ENCODE data around the gene PLOD1. TPM values are rescaled to one million over a fixed set of nuclear protein-coding genes. Genes with fewer than 3 reads are reported as not detected.
"Not testable (repeated sequence)": the region's sequence is repeated elsewhere in the genome, so short reads cannot be mapped to it uniquely, and the experiment has no call there.

The PLOD1 gene
- total and polyA plus RNA-seq, 2 donors = 93.9 to 97.5 TPM

DNA sequence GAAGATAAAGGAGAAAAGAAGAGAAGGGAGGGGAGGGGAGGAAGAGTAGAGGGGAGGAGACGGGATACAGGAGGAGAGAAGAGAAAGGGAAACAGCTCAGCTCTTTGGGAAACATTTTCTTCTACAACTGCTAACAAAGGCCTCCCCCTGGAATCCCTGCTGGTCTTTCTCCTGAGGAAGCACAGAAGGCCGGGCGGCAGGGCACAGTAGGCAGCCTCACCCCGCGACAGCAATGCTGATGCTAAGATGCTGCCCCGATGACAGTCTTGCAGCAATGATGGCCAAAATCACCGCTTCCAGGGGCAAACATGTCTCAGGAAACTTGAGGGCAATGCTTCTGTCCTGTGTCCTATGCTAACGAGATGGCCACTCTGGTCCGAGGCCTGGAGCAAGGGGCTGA, 13.5 kb upstream of the PLOD1 start:
- H3K4me3 ChIP-seq (ENCODE audit: low read depth, low read length) = no peak overlapping the region
- H3K4me1 ChIP-seq (ENCODE audit: insufficient read depth) = no peaks in the 10 kb centered on the region

DNA sequence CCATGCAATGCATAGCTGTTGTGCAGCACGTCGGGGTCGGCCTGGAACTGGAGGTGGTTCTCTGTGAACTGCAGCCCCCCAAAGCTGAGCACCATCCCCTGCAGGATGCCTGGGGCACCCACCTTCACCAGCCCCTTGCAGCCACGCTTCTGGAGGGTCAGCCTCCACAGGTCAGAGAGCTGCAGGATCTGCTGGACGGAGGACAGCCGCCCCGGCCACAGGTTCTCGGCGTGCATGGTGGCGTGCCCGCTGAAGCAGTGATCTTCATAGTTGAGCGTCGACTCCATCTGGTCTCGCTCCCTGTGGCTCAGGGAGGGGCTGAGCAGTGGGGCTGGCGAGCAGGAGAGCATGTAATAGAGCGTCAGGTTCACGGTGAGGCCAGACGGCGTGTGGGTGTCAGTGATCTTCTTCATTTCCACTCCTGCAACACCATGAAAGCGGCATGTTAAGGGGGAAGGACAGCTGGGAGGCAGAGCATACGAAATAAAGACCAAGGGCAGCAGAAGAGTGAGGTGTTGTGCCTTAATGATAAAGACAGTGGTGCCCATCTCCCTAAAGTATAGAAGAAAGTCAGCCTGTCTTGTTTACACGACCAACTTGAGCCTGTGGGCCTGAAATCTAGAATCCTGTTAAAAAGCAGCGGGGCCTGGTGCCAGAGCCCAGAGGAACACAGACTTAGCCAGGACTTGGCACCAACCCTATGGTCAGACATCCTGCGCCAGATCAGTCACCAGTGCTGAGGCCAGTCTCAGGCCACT, 11.3 kb upstream of the PLOD1 start:
- no peak overlapping the region for H3K4me3 ChIP-seq (ENCODE audit: low read depth, low read length)
- H3K36me3 ChIP-seq (ENCODE audit: insufficient read depth) = no peaks in the 10 kb centered on the region
- DNase-seq (ENCODE audit: extremely low spot score) = no peak
- H3K27ac ChIP-seq (ENCODE audit: low read depth) = no peak overlapping the region
- WGBS = 85% methylated on average over 24 of the region's 24 CpGs
- no peaks in the 10 kb centered on the region for H3K4me1 ChIP-seq (ENCODE audit: insufficient read depth)

More for the DNA sequence above, 13.5 kb upstream of the PLOD1 start:
- no peak for DNase-seq (ENCODE audit: extremely low spot score)
- H3K27ac ChIP-seq (ENCODE audit: low read depth) = no peak overlapping the region
- H3K36me3 ChIP-seq (ENCODE audit: insufficient read depth) = no peaks in the 10 kb centered on the region
- WGBS = 85% methylated on average over 9 of the region's 9 CpGs

DNA sequence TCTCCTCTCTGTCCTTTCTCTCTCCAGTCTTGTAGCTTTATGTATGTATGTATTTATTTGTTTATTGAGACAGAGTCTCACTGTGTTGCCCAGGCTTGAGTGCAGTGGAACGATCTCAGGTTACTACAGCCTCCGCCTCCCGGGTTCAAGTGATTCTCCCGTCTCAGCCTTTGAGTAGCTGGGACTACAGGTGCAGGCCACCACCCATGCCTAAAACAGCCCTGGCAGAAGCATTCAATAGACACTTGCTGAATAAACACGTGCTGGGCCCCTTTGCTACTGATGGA, 10.7 kb upstream of the PLOD1 start:
- 74% methylated on average over 5 of the region's 5 CpGs for WGBS
- Histone ChIP-seq H3K36me3 (ENCODE audit: insufficient read depth) (no peaks in the 10 kb centered on the region), H3K27ac (ENCODE audit: low read depth) (no peak overlapping the region), H3K4me1 (ENCODE audit: insufficient read depth) (no peaks in the 10 kb centered on the region), H3K4me3 (ENCODE audit: low read depth, low read length) (no peak overlapping the region)
- no peak for DNase-seq (ENCODE audit: extremely low spot score)

DNA sequence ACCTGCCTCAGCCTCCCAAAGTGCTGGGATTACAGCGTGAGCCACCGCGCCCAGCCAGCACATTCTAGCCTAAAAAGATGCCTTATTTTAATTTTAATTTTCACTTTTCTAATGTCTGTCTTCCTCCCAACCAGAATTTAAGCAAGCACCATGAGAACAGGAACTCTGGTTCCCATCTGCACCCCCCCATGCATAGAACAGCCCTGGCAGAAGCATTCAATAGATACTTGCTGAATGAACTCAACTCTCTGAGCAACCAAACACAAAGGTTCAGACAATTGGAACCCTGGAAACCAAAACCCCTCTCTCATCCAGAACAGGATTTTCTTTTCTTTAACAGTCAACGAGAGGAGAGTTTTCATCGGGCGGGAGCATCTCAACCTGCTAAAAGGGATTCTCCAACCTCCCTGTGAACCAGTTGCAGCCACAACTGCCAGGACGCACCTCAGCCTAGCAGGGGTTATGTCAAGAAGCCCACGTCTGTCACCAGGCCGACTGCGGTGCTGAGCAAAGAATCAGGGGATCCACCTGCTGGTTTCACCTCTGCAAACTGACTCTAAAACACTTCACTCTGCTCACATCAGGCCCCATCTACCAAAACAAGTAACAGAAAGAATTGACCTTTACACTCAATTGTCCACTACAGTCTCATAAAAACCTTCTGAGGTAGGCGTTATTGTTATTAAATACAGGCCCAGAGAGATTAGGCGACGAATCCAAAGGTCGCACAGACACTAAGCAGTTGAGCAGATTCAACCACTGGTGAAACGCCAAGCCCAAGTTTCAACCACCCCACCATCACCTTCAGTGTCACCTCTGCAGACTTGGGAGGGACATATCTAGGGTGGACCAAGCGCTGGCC, 10.0 kb upstream of the PLOD1 start:
- WGBS = 60% methylated on average over 16 of the region's 16 CpGs
- Histone ChIP-seq H3K4me3 (ENCODE audit: low read depth, low read length) (peak overlapping the region; percentile 99), H3K36me3 (ENCODE audit: insufficient read depth) (no peaks in the 10 kb centered on the region), H3K4me1 (ENCODE audit: insufficient read depth) (no peaks in the 10 kb centered on the region), H3K27ac (ENCODE audit: low read depth) (no peak overlapping the region)
- DNase-seq (ENCODE audit: extremely low spot score) = no peak

DNA sequence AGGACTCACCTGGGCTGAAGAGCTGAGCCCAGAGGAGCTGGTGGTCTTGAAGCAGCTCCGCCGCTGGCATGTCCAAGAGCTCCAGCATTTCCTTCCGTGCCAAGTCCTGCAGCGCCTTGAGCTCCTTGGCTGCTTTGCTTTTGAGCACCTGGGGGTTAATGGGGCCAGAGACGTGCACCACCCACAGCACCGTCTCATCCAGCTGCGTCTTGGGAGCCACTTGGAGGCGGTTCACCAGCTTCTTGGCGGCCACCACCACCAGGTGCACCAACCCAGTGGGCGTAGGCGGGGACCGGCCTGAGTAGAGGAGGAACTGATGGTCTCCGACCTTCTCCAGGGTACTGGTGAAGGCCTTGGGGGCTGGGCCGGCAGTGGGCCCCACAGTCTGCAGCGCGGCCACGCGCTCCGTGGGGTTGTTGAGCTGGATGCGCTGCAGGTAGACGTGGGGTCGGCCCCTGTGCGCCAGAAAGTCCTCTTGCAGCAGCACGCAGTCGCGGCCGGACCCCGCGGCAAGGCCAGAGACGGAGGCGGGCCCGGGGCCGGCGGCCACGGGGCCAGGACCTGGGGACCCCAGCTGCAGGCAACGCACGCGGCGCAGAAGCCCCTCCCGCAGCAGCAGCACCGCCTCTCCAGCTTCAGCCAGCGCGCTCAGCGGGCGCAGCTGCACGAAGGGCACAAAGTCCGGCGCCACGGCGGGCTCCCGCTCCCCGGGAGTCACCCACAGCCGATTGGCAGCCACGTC, 9.2 kb upstream of the PLOD1 start:
- H3K36me3 ChIP-seq (ENCODE audit: insufficient read depth); H3K4me1 ChIP-seq (ENCODE audit: insufficient read depth); H3K27ac ChIP-seq (ENCODE audit: low read depth); DNase-seq (ENCODE audit: extremely low spot score): not testable (repeated sequence)
- 7% methylated on average over 42 of the region's 54 CpGs for WGBS
- H3K4me3 ChIP-seq (ENCODE audit: low read depth, low read length) = peak overlapping the region; percentile 99

DNA sequence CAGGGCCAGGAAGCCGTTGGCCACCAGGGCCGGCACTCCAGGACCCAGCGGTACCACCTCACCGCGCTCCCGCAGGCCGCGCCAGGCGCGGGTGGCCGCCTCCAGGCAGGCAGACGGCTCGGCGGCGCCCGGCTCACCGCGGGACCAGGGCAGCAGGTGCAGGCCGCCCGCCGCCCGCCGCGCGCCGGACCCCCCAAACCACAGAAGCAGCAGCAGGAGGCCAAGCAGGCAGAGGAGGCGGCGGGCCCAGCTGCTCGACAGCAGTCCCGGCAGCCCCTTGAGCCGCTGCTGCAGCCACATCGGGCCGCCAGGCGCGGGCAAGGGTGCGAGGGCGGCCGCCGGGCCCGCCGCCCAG, 8.6 kb upstream of the PLOD1 start:
- Histone ChIP-seq H3K27ac (ENCODE audit: low read depth) (no peak overlapping the region), H3K4me1 (ENCODE audit: insufficient read depth) (no peaks in the 10 kb centered on the region), H3K36me3 (ENCODE audit: insufficient read depth) (no peaks in the 10 kb centered on the region), H3K4me3 (ENCODE audit: low read depth, low read length) (peak overlapping the region; percentile 99)
- no peak for DNase-seq (ENCODE audit: extremely low spot score)
- under 1% methylated on average over 41 of the region's 41 CpGs for WGBS

DNA sequence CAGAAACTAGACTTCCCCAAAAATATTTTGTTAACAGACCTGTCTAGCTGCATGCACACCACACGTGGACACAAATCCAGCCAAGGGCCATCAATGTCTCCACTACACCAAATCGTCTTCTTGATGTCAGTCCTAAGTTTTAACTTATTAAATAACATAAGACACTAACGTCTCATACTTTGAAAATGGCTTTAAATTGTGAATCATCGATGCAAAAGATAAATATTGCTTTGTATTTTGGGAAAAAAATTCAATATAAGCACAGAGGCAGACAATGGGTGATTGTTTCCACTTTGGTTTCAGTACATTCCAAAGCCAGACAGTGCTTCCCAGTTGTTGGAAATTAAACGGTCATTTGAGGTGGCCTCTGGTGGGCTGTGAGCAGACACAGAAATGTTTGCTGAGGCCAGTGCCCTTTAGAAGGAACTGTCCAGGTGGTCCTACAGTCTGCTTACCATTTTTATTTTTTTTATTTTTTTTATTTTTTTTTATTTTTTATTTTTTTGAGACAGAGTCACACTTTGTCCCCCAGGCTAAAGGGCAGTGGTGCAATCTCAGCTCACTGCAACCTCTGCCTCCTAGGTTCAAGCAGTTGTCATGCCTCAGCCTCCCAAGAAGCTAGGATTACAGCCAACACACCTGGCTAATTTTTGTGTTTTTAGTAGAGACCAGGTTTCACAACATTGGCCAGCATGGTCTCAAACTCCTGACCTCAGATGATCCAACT, 6.5 kb upstream of the PLOD1 start:
- Histone ChIP-seq H3K4me3 (ENCODE audit: low read depth, low read length) (no peak overlapping the region), H3K27ac (ENCODE audit: low read depth) (no peak overlapping the region), H3K4me1 (ENCODE audit: insufficient read depth) (no peaks in the 10 kb centered on the region), H3K36me3 (ENCODE audit: insufficient read depth) (no peaks in the 10 kb centered on the region)
- WGBS = 58% methylated on average over 5 of the region's 5 CpGs
- DNase-seq (ENCODE audit: extremely low spot score) = no peak

DNA sequence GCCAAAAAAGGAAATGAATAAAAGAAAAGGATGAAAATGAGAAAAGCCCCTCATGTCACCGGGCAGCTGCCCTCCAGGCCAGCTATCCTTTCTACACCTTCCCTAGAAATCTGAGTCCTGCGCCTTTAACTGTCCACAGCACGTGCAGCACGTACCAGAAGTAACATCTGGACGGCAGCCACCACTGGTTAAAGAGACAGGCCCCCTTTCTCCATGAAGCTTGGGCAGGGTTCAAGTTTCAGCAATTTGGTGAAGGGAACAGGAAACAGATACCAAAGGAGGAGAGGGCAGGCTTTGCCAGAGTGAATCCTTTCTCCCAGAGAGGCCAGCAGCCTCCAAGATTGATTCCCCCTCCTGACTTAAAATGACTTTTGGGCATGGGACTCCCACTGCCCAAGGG, 4.7 kb upstream of the PLOD1 start:
- DNase-seq (ENCODE audit: extremely low spot score) = no peak
- no peaks in the 10 kb centered on the region for H3K4me1 ChIP-seq (ENCODE audit: insufficient read depth)
- H3K4me3 ChIP-seq (ENCODE audit: low read depth, low read length) = no peak overlapping the region
- H3K36me3 ChIP-seq (ENCODE audit: insufficient read depth) = no peaks in the 10 kb centered on the region
- H3K27ac ChIP-seq (ENCODE audit: low read depth) = no peak overlapping the region
- 3% methylated on average over 5 of the region's 5 CpGs for WGBS

DNA sequence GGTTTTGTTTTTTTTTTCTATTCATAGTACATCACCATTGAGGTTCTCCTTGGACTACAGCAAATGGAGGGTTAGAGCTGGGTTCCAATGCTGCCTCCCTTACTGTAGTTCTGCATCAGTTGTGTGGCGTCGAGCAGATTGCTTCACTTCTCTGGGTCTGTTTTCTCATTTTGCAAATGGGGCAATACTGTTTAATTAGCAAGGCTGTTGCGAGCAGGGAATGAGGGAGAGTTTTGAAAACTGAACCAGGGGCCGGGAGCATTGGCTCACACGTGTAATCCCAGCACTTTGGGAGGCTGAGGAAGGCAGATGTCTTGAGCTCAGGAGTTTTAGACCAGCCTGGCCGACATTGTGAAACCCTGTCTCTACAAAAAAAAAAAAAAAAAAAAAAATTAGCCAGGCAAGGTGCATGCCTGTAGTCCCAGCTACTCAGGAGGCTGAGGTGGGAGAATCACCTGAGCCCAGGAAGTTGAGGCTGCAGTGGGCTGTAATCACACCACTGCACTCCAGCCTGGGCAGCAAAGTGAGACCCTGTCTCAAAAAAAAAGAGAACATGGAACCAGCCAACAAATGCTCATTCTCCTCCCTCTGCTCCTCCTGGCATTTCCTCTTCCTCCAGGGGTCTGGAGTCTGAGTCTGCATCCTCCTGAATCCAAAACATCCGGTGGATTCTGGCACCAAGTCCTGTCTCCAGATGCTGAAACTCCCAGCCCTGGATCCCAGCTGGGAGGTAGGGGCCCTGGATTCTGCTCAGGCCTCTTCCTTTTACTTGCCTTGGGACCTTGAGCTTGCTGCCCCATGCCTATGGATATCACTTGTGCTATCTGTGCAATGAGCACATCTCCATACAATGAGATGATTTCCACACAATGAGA, 3.7 kb upstream of the PLOD1 start:
- H3K27ac ChIP-seq (ENCODE audit: low read depth) = no peak overlapping the region
- no peaks in the 10 kb centered on the region for H3K4me1 ChIP-seq (ENCODE audit: insufficient read depth)
- no peak for DNase-seq (ENCODE audit: extremely low spot score)
- 48% methylated on average over 7 of the region's 7 CpGs for WGBS
- no peak overlapping the region for H3K4me3 ChIP-seq (ENCODE audit: low read depth, low read length)
- H3K36me3 ChIP-seq (ENCODE audit: insufficient read depth) = no peaks in the 10 kb centered on the region

DNA sequence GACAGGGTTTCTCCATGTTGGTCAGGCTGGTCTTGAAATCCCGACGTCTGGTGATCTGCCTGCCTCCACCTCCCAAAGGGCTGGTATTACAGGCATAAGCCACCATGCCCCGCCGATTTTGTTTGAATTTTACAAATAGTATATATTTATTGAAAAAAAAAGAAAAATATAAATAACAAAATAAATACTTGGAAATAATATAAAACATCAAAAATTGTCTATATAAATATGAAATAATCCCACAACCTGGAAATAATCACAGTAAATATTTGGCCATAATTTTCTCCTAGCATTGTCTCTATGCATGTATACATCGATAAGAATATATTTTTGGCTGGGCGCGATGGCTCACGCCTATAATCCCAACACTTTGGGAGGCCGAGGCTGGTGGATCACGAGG, 2.7 kb upstream of the PLOD1 start:
- H3K4me1 ChIP-seq (ENCODE audit: insufficient read depth) = no peaks in the 10 kb centered on the region
- no peak for DNase-seq (ENCODE audit: extremely low spot score)
- 91% methylated on average over 10 of the region's 10 CpGs for WGBS
- no peaks in the 10 kb centered on the region for H3K36me3 ChIP-seq (ENCODE audit: insufficient read depth)
- H3K27ac ChIP-seq (ENCODE audit: low read depth) = no peak overlapping the region
- no peak overlapping the region for H3K4me3 ChIP-seq (ENCODE audit: low read depth, low read length)

DNA sequence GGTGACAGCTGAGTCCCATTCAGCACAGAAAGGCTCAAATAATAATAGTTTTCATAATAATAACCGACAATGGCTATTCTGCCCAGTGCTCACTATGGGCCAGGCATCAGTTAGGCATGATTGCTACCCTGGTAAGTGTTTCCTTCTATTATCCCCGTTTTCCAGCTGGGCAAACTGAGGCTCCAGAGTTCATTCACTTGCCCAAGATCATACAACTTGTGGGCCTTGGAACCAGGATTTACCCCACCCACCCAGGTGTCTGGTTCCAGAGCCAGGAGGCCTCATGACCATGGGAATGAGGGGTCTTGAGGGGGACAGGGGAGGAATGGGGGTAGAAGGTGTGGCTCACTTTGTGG, 518 bp downstream of the PLOD1 start:
- WGBS = 11% methylated on average over 2 of the region's 2 CpGs
- Histone ChIP-seq H3K36me3 (ENCODE audit: insufficient read depth) (no peaks in the 10 kb centered on the region), H3K4me3 (ENCODE audit: low read depth, low read length) (peak overlapping the region; percentile 65), H3K4me1 (ENCODE audit: insufficient read depth) (no peaks in the 10 kb centered on the region), H3K27ac (ENCODE audit: low read depth) (no peak overlapping the region)
- DNase-seq (ENCODE audit: extremely low spot score) = no peak

DNA sequence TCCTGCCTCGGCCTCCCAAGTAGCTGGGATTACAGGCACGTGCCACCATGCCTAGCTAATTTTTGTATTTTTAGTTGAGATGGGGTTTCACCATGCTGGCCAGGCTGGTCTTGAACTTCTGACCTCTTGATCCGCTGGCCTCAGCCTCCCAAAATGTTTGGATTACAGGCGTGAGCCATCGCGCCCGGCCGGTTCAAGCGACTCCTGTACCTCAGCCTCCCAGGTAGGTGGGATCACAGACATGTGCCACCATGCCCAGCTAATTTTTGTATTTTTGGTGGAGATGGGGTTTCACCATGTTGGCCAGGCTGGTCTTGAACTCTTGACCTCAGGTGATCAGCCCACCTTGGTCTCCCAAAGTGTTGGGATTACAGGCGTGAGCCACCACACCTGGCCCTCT, 1.2 kb downstream of the PLOD1 start:
- not testable (repeated sequence) for H3K27ac ChIP-seq (ENCODE audit: low read depth); H3K36me3 ChIP-seq (ENCODE audit: insufficient read depth); H3K4me3 ChIP-seq (ENCODE audit: low read depth, low read length); DNase-seq (ENCODE audit: extremely low spot score); H3K4me1 ChIP-seq (ENCODE audit: insufficient read depth)
- 88% methylated on average over 10 of the region's 10 CpGs for WGBS

Data from urinary bladder (tissue), 4 donors.